Cardiac fibroblast (primary cell): ENCODE measurements around the gene FAM184A.
"Not testable (repeated sequence)": the region's sequence is repeated elsewhere in the genome, so short reads cannot be mapped to it uniquely, and the experiment has no call there.

ENCODE experiments used
- DNase-seq, 2 donors: peaks; one replicate each; pipeline versions ENCODE4 v3.0.0 to v3.0.0-alpha.2; 2010; ENCODE audit warnings: low read depth in 2 of 2
- H3K4me3 ChIP-seq, 2 donors: replicated peaks in 1 of 2; 1 replicate in 1 of 2; 2 replicates in 1 of 2; pipeline ENCODE4 v1.5.1; 2011; ENCODE audit warnings: low read depth in 2 of 2, low read length in 2 of 2, mild to moderate bottlenecking in 2 of 2, moderate library complexity in 1 of 2
- CTCF ChIP-seq: IDR thresholded peaks from one replicate; pipeline ENCODE4 v1.5.1; 2011; ENCODE audit warnings: low read depth, mild to moderate bottlenecking, low read length, inconsistent platforms

FAM184A gene

GRCh38 chr6:119100115-119100514 is 21.7 kb upstream of the FAM184A start:
- TF ChIP-seq CTCF: no peak
- DNase-seq: no peak
- H3K4me3 ChIP-seq: no peak overlapping the region

- DNase-seq, H3K4me3 ChIP-seq: not testable (repeated sequence)
These were observed 19.4 kb upstream of the FAM184A start for GRCh38 chr6:119097815-119098361.

GRCh38 chr6:119096721-119097565 is 18.5 kb upstream of the FAM184A start:
- no peak for TF ChIP-seq CTCF
- H3K4me3 ChIP-seq: no peak overlapping the region
- peak; percentile 37 to 88 for DNase-seq

GRCh38 chr6:119090256-119090655 is 11.8 kb upstream of the FAM184A start:
- peak; percentile 5 to 12 for DNase-seq
- H3K4me3 ChIP-seq: no peak overlapping the region
- TF ChIP-seq CTCF: no peak

GRCh38 chr6:119084784-119085183 is 6.3 kb upstream of the FAM184A start:
- TF ChIP-seq CTCF: no peak
- H3K4me3 ChIP-seq: no peak overlapping the region
- DNase-seq: no peak

- no peak for TF ChIP-seq CTCF
- H3K4me3 ChIP-seq: no peak overlapping the region
- DNase-seq: no peak
These were observed 4.5 kb upstream of the FAM184A start for GRCh38 chr6:119083007-119083406.

- TF ChIP-seq CTCF: no peak
These were observed 882 bp upstream of the FAM184A start for GRCh38 chr6:119079283-119079809.

More at GRCh38 chr6:119079283-119079809, 882 bp upstream of the FAM184A start:
- DNase-seq: peak; percentile 60 to 77
- peak overlapping the region; percentile 55 to 61 for H3K4me3 ChIP-seq
